Cardiac septum (tissue), 1 donor: ENCODE measurements around the gene NDUFA8. TPM values are rescaled to one million over a fixed set of nuclear protein-coding genes. Genes with fewer than 3 reads are reported as not detected.

ENCODE experiments used
- DNase-seq: peaks from one replicate; pipeline ENCODE4 v3.0.0-alpha.2; 2020; ENCODE audit warnings: low spot score
- intact Hi-C: fragments of 100-400 bp; cut with DNase I; formaldehyde crosslinking; loops from one replicate; pipeline ENCODE4 v1.14.0; 2022
- total RNA-seq: library from RNA; stranded (reverse); fragmentation: NEBNext Ultra II Directional; extraction: Animal tissue kit (Norgen Biotek cat#: 25700); gene quantifications from one replicate; pipeline ENCODE4 v1.2.1, GENCODE V29; 2021
- donor health status: DM: no; HTN: no; CAD: no.

NDUFA8 gene
- total RNA-seq, 1 donor from 2014 or later: 230 TPM

DNA sequence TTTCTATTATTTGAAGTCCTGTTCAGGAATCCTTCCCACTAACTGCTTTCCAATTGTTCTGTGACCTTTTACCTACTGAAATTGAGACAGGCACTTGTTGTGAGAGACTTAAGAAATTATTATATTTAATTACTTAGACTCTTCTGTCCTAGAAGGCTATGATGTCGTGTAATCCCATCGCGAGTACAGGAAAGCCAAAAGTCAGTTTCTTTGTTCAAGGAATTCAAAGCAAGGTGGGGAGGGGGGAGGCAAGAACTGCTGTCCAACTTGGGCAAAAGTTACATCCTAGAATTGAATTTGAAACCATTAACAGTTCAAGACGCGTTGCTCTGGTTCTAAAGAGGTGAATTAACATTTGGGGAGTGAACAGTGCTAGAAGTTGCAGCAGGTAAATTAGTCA is 17.9 kb downstream of the NDUFA8 start:
- DNase-seq: no peak
- intact Hi-C loops: no loop called here

DNA sequence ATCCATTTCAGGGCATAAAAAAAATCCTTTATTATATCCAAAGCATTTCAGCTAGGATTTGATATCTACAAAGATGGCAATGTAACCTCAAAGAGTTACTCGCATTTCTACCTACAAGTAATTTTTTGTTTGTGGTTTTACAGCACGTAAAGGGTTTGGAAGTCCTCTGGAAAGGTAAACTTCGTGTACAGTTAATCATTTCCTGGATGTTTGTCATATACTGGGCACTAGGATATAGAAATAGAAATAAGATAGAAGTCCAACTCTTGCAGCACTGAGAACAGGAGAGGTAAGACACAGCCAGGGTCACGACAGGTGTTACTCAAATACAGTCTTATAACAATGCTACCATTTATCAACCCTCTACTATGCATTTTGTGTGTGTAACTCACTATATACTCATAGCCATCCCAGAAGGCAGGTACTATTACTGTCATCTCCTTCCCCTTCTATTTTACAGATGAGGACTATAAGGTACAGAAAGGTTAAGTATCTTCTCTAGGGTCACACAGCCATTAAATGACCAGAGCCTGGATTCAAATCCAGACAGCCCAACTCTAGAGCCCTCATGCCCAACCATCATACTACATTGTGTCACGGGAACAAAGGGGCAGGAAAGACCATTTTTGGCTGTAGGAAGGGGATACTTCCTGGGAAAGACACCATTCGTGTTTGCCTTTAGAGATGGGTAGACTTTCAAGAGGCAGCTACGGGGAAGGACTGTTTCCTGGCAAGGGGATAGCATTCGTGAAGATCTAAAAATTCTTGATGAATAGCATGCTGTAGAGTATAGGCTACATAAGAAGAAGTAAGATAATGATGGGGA is 19.0 kb downstream of the NDUFA8 start:
- DNase-seq: no peak
- intact Hi-C loops: no loop called here

DNA sequence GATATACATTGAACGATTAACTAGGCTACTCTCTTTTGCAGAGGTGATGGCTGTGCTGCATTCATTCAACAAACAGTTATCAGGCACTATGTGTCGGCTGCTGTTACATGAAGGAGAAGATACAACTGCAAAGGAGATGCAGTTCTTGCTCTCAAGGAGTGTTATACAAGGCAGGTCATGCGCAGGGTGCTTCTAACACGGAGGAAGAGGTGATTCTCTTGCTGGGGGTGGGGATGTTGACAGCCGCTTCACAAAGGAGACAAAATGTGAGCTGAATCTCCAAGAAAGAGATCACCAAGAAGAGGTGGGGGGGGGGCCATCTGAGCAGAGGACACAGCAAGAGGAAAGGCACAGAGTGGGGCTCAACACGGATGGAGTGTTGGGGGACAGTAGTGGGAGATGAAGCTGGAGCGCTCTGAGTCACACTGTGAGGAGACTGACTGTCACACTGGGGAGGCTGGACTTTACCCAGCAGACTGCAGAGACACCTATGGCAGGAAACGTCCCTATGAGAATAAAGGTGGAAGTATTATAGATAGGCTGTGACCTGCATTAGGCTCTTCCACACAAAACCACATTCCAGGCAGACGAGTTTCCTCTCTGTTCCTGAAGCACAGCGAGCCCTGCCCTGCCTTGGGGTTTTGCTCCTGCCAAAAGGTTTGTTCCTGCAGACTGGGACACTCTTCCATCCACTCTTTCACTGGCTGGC is 20.9 kb downstream of the NDUFA8 start:
- no peak for DNase-seq
- intact Hi-C loops: no loop called here

DNA sequence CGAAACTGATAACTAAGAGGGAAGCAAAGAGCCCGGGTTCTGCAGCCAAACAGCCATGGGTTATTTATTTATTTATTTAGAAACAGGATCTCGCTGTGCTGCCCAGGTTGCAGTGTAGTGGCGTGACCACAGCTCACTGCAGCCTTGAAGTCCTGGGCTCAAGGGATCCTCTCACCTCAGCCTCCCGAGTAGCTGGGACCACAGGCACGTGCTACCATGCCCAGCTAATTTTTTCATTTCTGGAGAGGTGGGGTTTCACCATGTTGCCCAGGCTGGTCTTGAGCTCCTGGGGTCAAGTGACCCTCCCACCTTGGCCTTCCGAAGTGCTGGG is 24.1 kb downstream of the NDUFA8 start:
- no peak for DNase-seq
- intact Hi-C loops: no loop called here

DNA sequence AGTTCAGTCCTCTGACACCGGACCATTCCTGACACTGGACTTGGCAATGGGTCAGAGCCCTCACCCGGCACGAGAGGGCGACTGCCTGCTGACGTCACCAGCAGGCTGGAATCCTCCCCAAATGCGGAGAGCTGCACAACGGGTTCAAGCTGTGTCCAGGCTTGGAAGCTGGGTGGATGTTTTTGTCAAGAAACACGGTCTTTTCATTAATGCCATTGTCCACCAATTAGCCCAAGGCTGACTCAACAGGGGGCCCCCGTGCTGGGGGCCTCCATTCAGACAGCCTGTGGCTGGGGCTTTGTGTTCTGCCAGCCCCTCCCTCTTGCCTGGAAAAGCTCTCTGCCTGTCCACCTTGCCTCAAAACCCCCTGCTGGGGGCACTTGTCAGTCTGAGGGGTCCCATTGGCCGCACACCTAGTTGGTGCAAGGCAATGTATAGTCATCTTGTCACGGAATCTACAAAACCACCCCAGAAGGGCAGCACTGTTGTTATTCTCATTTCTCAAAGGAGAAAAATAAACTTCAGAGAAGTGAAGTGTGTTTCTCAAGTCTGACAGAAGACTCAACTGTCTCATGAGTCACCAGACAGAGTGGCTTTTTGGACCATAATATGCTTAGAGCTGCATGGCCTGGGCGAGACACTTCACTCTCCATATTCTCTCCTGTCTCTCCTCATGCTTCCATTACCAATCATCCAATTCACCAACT is 24.6 kb downstream of the NDUFA8 start:
- DNase-seq: no peak
- intact Hi-C loops: no loop called here

DNA sequence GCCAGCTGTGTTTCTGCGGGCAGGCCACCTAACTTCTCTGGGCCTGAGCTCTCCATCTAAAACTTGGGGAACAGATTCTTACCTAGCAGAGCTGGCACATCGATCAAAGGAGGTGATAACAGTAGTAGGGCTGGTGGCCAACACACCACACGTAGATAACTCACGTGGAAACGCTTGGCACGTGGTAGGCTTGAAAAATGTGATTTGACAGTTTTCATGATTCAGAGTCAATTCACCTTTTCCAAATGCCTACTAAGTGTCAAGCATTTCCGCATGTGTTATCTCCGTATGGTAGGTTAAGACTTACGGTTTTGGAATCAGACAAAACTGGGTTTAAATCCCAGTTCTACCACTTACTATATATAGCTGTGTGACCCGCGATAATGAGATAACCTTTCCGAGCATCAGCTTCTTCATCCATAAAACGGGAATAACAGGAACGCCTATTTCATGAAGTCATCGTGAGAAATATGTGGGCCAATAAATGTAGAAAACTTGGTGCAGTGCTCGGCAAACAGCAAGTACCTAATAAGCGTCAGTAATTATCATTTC is 25.5 kb downstream of the NDUFA8 start:
- no peak for DNase-seq
- intact Hi-C loops: no loop called here

DNA sequence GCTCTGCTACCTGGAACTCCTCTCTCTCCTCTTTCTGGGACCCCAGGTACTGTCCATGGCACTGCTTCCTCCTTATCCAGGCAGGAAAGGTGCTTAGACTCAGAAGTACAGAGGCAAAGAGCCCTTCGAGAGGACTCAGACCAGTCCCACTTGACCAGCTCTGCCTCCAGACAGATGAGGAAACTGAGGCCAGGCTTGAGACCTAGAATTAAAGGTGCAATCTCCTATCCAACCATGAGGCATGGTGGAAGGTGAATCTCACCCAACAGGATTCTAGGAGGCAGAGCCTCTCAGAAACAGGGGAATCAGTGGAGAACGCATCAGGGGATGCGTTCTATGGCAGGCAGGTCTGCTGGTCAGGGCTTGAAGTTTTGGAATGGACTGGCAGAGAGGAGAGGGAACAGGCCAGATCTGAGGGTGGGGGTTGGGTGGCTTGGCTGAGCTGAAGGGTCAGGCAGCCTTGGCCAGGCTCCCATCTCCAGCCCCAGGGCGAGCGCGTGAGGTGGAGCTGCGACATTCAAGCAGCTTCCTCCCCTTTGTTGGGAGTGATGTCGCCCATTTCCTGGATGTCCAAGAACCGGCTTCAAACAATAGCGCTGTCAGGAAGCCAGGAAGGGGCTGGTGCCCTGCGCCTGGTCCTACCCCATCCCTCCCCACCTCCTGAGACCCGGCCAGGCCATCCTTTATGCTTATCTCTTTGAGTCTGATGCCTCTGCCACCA is 26.2 kb downstream of the NDUFA8 start:
- no peak for DNase-seq
- intact Hi-C loops: no loop called here

DNA sequence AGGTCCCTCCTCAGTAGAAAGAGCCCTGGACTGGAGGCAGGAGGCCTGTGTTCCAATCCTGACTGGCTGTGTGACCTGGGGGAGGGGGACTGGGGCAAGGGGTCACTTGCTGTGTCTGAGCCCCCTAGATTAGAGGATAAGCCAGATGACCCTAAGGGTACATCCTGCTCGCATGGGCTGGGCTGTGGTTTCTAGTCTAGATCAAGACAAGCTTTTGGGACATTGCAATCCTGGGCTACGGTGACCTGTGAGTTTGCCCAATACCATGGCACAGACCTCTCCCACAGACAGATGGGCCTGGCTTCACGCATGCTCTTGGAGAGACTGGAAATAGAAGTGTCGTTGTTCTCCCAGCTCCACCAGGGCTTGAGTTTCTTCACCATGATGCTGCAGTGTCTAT is 27.0 kb downstream of the NDUFA8 start:
- DNase-seq: no peak

DNA sequence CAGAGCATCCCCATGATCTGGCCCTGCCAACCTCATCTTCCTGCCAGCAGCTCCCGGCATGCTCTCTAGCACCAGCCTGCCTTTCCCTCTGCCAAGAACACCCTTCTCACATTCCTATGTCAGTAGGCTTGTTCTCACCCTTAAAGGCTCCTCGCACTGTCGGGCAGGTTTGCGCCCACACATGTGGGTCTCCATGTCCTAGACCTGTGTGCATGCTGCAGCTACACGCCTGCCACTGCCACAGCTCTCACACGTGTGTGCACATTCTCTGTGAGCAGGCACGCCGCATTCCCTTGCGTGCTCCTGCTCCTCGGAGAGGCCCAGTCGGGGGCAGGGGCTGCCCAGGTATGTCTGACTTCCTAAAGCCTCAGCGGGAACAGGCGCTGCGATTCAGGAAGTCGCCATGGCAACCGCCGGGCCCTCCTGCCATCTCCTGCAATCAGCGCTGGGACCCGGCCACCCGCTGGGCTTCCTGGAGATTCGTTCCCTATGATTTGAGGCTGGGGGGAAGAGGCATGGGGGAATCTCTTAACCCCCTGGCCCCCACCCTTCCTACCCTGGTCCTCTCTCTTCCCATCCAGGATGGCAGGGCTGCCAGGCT is 28.1 kb downstream of the NDUFA8 start:
- peak; percentile 84 for DNase-seq
- intact Hi-C loops: no loop called here

More for the DNA sequence above, 27.0 kb downstream of the NDUFA8 start:
- intact Hi-C loops: no loop called here

DNA sequence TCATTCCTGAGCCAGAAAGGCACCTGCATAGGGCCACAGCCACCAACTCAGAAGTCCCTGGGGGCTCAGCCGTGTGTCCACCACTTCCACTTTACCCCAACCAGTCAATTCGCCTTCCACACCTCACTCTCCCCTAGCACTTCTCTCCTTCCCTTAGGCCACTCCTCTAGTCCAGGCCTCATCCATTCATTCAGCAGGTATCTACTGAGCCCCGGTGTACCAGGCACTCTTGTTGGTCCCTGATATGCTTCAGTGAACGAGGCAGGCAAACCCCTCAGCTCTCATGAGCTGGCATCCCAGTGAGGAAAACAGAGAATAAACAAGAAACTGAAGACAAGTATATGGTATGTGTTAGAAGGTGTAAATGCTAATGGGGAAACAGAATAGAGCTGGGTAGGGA is 28.7 kb downstream of the NDUFA8 start:
- intact Hi-C loops: no loop called here
- DNase-seq: no peak

DNA sequence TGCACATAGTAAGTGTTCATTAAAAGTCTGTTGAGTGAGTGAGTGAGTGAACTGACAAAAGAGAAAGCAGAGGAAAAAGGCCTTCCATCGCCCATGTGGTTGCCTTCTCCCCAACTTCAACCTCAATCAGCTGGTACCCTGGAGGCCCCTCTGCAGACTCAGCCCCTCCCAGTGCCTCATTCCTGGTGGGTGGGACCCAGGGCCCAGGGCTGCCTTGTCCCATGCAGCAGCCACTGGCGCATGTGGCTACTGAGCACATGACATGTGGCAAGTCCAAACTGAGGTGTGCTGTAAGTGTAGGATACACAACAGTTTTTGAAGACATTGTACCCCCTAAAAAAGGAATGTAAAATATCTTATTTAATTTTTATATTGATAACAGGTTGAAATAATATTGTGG is 29.6 kb downstream of the NDUFA8 start:
- DNase-seq: no peak
- intact Hi-C loops: loop anchor here (10.0 kb wide), 1 partner anchor 685 kb away; no protein-coding TSS in a partner anchor

DNA sequence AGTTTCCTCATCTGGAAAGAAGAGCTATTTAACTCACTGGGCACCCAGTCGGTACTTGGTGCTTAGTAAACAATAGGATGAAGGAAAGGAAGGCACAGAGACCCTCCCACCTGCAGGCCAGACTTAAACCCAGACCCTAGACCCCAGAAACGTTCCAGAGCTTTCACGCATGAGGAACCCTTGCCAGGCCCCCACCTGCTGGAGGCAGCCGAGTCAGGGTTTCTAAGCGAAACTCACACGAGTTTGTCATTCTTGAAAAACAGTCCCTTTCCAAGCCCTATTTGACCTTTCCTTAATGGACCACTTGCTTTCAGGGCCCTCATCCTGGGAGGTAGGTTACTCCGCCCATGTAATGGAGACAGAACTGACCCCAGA is 30.6 kb downstream of the NDUFA8 start:
- no peak for DNase-seq
- intact Hi-C loops: loop anchor here (10.0 kb wide), 1 partner anchor 686 kb away; no protein-coding TSS in a partner anchor

DNA sequence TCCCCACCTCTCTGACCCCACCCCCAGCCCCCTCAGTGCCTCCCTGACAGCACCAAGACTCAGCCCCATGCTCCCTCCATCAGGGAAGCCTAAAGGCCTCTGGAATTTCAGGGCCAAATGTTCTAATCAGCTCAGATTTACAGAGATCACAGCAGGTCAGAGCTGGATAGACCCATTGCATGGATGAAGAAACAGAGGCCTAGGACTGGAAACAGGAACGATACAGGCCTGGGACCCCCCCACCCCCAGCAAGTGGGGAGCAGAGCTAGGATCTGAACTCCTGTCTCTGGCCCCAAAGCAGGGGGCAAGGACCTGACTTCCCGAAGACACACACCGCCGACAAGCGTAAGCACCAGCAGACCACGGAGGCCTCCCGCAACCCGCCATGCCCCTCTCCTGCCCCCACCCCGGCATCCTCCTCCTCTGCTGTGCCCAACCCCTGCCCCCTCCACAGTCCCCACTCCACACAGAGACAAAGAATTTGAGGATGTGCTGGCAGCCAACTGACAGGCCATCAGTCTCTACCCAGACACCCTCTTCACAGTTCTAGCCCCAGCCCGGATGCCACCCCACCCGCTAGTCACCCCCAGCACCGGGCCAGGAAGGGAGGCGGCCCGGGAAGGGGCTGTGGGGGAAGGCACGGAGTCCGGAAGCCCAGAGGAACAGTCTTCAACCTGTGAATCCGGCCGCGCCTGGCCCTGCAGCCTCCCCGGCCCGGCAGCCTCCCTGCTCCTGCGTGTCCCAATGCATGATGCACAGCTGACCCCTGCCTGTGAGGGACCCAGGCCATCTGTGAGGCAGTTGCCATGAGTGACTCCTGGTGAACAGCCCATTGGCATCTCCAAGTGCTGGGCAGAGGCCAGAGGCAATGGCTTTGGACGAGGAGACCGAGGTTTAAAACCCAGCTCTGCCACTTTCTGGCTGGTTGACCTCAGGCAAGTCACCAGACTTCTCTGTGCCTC is 31.3 kb downstream of the NDUFA8 start:
- intact Hi-C loops: loop anchor here (10.0 kb wide), 1 partner anchor 687 kb away; no protein-coding TSS in a partner anchor
- no peak for DNase-seq

DNA sequence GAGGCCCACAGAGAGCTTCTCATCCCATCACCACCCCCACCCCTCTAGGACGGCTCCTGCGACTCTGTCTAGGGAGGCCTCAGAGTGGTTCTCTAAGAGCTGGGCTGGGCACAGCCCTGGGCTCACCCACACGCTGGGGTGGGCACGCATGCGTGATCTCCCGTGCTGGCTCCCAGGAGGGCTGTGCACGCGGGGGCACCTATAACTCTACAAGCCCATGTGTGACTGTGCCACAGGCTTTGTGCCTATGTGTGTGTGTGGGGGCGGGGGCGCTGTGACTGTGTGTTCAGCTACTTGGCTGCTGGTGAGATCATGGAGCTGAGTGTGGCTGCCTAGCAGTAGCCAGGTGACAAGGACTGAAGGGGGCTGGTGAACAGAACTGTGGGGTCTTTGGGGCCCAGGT is 32.2 kb downstream of the NDUFA8 start:
- intact Hi-C loops: loop anchor here (10.0 kb wide), 1 partner anchor 687 kb away; no protein-coding TSS in a partner anchor
- DNase-seq: no peak

DNA sequence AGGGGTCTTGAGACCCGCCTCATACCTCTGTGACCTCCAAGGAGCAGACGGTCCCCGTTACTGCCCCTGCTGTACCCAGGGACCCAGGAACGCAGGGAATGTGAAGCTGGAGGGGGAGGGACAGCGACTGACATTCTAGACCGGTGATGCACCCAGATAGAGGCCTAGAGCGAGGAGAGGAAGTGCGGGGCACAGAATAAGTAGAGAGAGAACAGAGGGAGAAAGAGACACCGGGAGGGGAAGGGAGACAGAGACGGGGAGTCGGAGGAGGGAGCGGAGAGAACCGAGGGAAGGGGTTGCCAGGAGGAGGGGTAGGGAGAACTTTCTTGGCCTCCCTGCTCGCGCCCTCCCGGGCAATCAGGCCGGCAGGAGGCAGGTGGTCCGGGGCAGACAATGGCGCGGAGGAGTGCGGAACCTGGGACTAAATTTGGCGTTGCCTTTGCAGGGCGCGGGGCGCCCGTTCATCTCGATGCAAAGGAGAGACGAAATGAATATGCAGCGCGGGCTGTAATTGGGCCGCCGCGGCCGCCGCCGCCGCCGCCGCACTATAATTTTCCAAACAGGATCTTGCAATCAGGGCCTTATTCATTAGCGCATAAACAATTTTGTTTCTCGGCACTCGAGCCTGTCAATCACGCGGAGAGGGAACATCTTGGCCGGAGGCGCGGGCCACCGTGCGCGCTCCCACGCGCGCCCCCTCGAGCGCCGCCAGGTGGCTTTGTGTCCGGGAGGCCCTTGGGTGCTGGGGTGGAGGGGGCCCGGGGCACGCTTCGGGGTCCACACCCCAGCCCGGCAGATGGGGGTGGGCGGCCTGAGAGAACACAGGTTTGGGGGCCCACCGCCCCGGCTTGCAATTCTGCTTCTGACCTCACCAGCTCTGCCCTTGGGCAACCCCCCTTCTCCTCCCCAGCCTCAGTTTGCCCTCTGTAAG is 33.0 kb downstream of the NDUFA8 start:
- intact Hi-C loops: loop anchor here (10.0 kb wide), 1 partner anchor 688 kb away; no protein-coding TSS in a partner anchor
- no peak for DNase-seq

DNA sequence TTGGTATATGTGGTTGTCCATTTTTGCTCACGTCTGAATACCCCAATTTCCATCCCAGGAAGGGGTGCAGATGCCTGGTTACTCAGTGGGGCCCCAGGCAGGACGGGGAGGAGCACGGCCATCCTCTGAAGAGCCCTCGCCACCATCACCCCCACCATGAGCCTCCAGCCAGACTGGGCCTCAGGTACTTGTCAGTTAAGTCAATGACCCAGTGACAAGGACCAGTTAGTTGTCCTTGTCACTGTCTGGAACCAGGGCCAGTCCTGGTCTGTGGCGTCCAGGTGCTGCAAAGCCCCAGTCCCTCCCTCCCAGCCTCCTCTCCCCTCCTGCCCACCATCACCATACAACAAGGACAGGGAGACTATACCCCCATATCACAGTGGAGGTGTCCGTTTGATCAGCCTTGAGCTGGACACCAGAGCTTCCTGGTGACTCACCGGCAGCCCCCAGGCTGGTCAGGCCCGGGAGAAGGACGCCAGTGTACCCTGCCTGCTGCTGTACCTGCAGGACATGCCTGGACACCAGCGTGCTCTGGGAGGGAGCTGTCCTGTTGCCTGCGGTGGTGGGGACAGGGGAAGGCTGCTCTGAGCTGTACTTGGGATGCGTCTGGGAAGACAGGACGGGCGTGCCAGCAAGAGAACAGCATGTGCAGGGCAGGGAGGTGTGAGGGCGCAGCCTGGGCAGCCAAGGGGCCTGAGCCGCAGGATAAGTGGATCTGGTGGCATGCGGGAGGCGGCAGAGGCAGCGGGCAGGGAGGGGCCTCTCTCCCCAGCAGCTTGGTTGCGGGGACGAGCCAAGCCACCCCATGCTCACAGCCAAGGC is 33.9 kb downstream of the NDUFA8 start:
- DNase-seq: no peak
- intact Hi-C loops: loop anchor here (1.0 to 10.0 kb wide), 2 partner anchors 225 to 689 kb away; no protein-coding TSS in a partner anchor
